ENCODE measurements around the gene GMIP. TPM values are rescaled to one million over a fixed set of nuclear protein-coding genes. Genes with fewer than 3 reads are reported as not detected.

Gene GMIP
- total and polyA plus RNA-seq, 2 of the 4 experiments (the other 2 are of a cell fraction), result 4.1 to 11.0 TPM

- CTCF ChIA-PET, result no interaction called here
Observed at GRCh38 chr19:19653597-19654147, 10.2 kb upstream of the GMIP start.

More at GRCh38 chr19:19653597-19654147, 10.2 kb upstream of the GMIP start:
- POLR2A ChIA-PET (ENCODE audit: unreplicated experiment), result no interaction called here
- Histone ChIP-seq H3K56ac (ENCODE audit: extremely low read depth, insufficient read depth, low read length) (no peak overlapping the region), H2AK9ac (replicated peaks; ENCODE audit: low read depth, low read length, poor library complexity) (no peak overlapping the region), H3K9me1 (ENCODE audit: insufficient read depth, low read length) (peaks cover 3% of the 10 kb centered on the region), H3K14ac (replicated peaks; ENCODE audit: low read depth, low read length) (no peak overlapping the region), H2AFZ (replicated peaks; ENCODE audit: low read length, poor library complexity) (no peak overlapping the region), H3K4me2 (ENCODE audit: low read depth, low read length) (no peak overlapping the region), H3K4ac (ENCODE audit: low read depth, low read length) (no peak overlapping the region), H3K27me3 (ENCODE audit: control insufficient read depth, insufficient read depth, low read length) (no peaks in the 10 kb centered on the region), H2BK20ac (ENCODE audit: low read depth, low read length) (no peak overlapping the region), H4K91ac (ENCODE audit: insufficient read depth, low read depth, low read length) (no peak overlapping the region), H3K4me1 (ENCODE audit: control insufficient read depth, insufficient read depth, low read length) (no peaks in the 10 kb centered on the region), H3K9me3 (ENCODE audit: control insufficient read depth, insufficient read depth, low read length) (no peaks in the 10 kb centered on the region), H4K8ac (ENCODE audit: low read depth in 2 of 2, low read length in 2 of 2) (no peak overlapping the region), H2AK5ac (ENCODE audit: low read depth, low read length) (no peak overlapping the region), H4K5ac (ENCODE audit: low read depth, low read length) (no peak overlapping the region), H2BK120ac (ENCODE audit: low read depth, low read length) (no peak overlapping the region), H3K79me1 (ENCODE audit: low read depth in 1 of 2, low read length in 2 of 2) (peaks cover 0 to 9% of the 10 kb centered on the region in 2 experiments; a peak in 2 of 4 replicates), H3K9ac (ENCODE audit: low read depth, low read length) (no peak overlapping the region), H3K18ac (ENCODE audit: low read depth, low read length) (no peak overlapping the region), H4K20me1 (ENCODE audit: insufficient read depth, low read length) (peaks cover 3% of the 10 kb centered on the region; the same call in 1 of the 2 replicates), H2BK5ac (ENCODE audit: low read depth, low read length, poor library complexity, severe bottlenecking) (no peak overlapping the region), H3K27ac (ENCODE audit: insufficient read depth, low read length) (no peak overlapping the region), H3K36me3 (ENCODE audit: control insufficient read depth, insufficient read depth, low read length) (peaks cover 86% of the 10 kb centered on the region), H3K23ac (ENCODE audit: low read depth, low read length) (no peak overlapping the region), H2BK15ac (ENCODE audit: low read depth, low read length) (no peak overlapping the region), H3K4me3 (ENCODE audit: insufficient read depth, low read depth, low read length) (no peak overlapping the region)
- in situ Hi-C loops (cut with MboI; ENCODE audit: low sequenced_read_pairs), result no loop called here
- 98% methylated on average over 14 of the region's 23 CpGs; no CpG with 5 or more reads in 1 of the 2 experiments for WGBS, 2 experiments (ENCODE audit: extremely low coverage in 2 of 2, insufficient read length in 1 of 2)
- dilution Hi-C loops (cut with HindIII; ENCODE audit: low sequenced_read_pairs, unreplicated experiment), result no loop called here
- no TSS peak for BruUV-seq (replicated peaks)
- TF ChIP-seq POLR2A (IDR thresholded peaks at IDR 0.05; ENCODE audit: low read depth, low read length) (no peak), MAZ (IDR thresholded peaks at IDR 0.05; ENCODE audit: borderline replicate concordance, low read depth, low read length) (no peak), CEBPB (IDR thresholded peaks at IDR 0.05; ENCODE audit: low read depth, low read length) (no peak), FOS (IDR thresholded peaks at IDR 0.05; ENCODE audit: low read depth, low read length) (no peak), RCOR1 (IDR thresholded peaks at IDR 0.05; ENCODE audit: insufficient replicate concordance, low read length) (no peak), NFE2L2 (IDR thresholded peaks at IDR 0.05; ENCODE audit: low read depth, low read length) (no peak), USF2 (IDR thresholded peaks at IDR 0.05; ENCODE audit: low read depth, low read length) (no peak), RFX5 (IDR thresholded peaks at IDR 0.05; ENCODE audit: low read depth, low read length) (no peak)
- intact Hi-C loops (cut with micrococcal nuclease), result no loop called here
- DNase-seq (no peak), ATAC-seq (ENCODE audit: low read depth) (no peak)
